GM13977 (cell line): ENCODE results near the gene ARHGAP33.
A peak's percentile ranks its signal among the peaks of the same experiment; 100 is the strongest.

Source experiments
- DNase-seq: peaks from one replicate; pipeline ENCODE4 v3.0.0; 2012; ENCODE audit warnings: low spot score
- CTCF ChIP-seq: IDR thresholded peaks from 2 replicates; pipeline ENCODE4 v1.5.1; 2012; ENCODE audit warnings: mild to moderate bottlenecking, control low read depth; ENCODE audit not compliant: insufficient read depth; ENCODE audit errors: extremely low read depth, missing control alignments
- in situ Hi-C: fragments of 300-500 bp; cut with MboI; formaldehyde crosslinking; loops from one replicate; pipeline ENCODE4 v1.12.0; 2022; ENCODE audit warnings: low sequenced_read_pairs, low pct_unique_long_range_greater_than_20kb, mixed read lengths, inconsistent platforms; ENCODE audit not compliant: unreplicated experiment

The ARHGAP33 gene

GRCh38 chr19:35734889-35735288, 40.5 kb upstream of the ARHGAP33 start:
- no peak for TF ChIP-seq CTCF
- in situ Hi-C loops, result no loop called here
- DNase-seq, result peak; percentile 15

- peak; percentile 34 for TF ChIP-seq CTCF
- in situ Hi-C loops, result no loop called here
- peak; percentile 31 for DNase-seq
Measured at GRCh38 chr19:35736913-35737886, 38.2 kb upstream of the ARHGAP33 start.

GRCh38 chr19:35738021-35738886, 37.1 kb upstream of the ARHGAP33 start:
- DNase-seq, result peak; percentile 9
- in situ Hi-C loops, result no loop called here
- TF ChIP-seq CTCF, result no peak

- no peak for TF ChIP-seq CTCF
- DNase-seq, result peak; percentile 28
- in situ Hi-C loops, result no loop called here
Measured at GRCh38 chr19:35738887-35739229, 36.5 kb upstream of the ARHGAP33 start.

- peak; percentile 14 for DNase-seq
- in situ Hi-C loops, result no loop called here
- no peak for TF ChIP-seq CTCF
Measured at GRCh38 chr19:35739275-35740107, 35.9 kb upstream of the ARHGAP33 start.

- in situ Hi-C loops, result no loop called here
- DNase-seq, result no peak
- TF ChIP-seq CTCF, result no peak
Measured at GRCh38 chr19:35740108-35740422, 35.3 kb upstream of the ARHGAP33 start.
